Fibroblast of villous mesenchyme (primary cell): ENCODE data around the gene LMOD2. TPM values are rescaled to one million over a fixed set of nuclear protein-coding genes. Genes with fewer than 3 reads are reported as not detected.

Source experiments
- DNase-seq: peaks from one replicate; pipeline ENCODE4 v3.0.0-alpha.2; 2010; ENCODE audit warnings: low read depth
- H3K4me3 ChIP-seq: 2 replicates; pipeline ENCODE4 v1.5.1; 2011; ENCODE audit warnings: low read depth, mild to moderate bottlenecking, low read length
- total RNA-seq: library from RNA; depleted of rRNA; stranded (reverse); fragments of >200 nt; gene quantifications from 2 replicates; pipeline ENCODE4 v1.2.3, GENCODE V29; 2012
- TF ChIP-seq, protein P1 (sequence below): IDR thresholded peaks from 2 replicates; pipeline ENCODE4 v1.5.1; 2012; ENCODE audit warnings: low read depth, mild to moderate bottlenecking, low read length; ENCODE audit not compliant: insufficient read depth

Gene LMOD2
- total RNA-seq, 1 donor = not detected

- no peak for DNase-seq
- H3K4me3 ChIP-seq = no peak overlapping the region
- TF ChIP-seq, protein P1, sequence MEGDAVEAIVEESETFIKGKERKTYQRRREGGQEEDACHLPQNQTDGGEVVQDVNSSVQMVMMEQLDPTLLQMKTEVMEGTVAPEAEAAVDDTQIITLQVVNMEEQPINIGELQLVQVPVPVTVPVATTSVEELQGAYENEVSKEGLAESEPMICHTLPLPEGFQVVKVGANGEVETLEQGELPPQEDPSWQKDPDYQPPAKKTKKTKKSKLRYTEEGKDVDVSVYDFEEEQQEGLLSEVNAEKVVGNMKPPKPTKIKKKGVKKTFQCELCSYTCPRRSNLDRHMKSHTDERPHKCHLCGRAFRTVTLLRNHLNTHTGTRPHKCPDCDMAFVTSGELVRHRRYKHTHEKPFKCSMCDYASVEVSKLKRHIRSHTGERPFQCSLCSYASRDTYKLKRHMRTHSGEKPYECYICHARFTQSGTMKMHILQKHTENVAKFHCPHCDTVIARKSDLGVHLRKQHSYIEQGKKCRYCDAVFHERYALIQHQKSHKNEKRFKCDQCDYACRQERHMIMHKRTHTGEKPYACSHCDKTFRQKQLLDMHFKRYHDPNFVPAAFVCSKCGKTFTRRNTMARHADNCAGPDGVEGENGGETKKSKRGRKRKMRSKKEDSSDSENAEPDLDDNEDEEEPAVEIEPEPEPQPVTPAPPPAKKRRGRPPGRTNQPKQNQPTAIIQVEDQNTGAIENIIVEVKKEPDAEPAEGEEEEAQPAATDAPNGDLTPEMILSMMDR = no peak
Measured at GRCh38 chr7:123637878-123638277, 17.8 kb upstream of the LMOD2 start.

DNA sequence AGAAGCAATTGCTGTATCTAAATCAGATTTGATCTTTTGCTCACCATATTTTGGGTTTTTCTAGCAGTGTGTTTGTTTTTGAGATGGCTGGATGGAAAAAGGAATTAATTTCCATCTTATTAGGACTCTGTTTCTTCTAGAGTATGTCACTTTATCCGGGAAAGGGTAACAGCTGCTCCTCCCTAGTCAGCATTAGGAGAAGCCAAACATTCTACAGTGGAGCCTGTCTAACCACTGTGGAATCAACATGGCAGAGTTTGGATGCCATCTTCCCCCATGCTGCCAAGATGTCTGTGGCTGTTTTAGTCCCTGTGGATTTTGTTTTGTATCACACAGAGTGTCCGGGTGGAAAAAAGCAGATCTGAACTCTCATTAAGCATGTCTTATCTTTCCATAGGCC, 16.0 kb upstream of the LMOD2 start:
- TF ChIP-seq, protein P1 = no peak
- H3K4me3 ChIP-seq = no peak overlapping the region
- DNase-seq = no peak

DNA sequence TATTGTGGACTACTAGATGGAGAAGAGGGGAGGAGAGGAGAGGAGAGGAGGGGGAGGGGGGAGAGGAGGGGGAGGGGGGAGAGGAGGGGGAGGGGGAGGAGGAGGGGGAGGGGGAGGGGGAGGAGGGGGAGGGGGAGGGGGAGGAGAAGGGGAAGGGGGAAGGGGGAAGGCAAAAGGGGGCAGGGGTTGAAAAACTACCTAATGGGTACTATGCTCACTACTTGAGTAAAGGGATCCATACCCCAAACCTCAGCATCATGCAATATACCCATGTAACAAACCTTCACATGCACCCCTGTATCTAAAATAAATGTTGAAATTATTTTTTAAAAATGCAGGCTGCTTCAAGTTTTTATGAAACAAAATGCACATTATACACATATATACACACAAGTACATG, 15.1 kb upstream of the LMOD2 start:
- no peak overlapping the region for H3K4me3 ChIP-seq
- no peak for DNase-seq
- TF ChIP-seq, protein P1 = no peak

DNA sequence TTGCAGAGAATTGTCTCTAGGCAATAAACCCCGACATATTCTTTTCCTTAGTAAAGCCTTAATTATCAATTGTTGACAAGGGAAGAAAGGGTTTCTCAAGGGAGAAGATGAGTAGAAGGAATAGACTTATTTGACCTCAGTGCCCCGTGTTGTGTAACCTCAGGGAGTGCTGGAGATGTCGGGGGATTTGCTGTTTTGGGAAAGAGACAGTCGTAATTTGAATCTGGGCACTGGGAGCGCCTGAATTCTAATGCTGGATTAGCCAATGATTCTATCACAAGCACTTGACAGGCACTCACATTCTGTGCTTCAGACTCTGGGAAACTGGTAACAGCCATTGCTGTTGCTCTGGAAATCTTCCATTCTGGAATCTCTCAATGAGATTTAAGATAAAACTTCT, 13.8 kb upstream of the LMOD2 start:
- no peak overlapping the region for H3K4me3 ChIP-seq
- TF ChIP-seq, protein P1 = no peak
- no peak for DNase-seq

GRCh38 chr7:123643495-123644441, 11.9 kb upstream of the LMOD2 start:
- TF ChIP-seq, protein P1 = no peak
- DNase-seq = peak; percentile 82
- peak overlapping the region; percentile 32 for H3K4me3 ChIP-seq

GRCh38 chr7:123645516-123645915, 10.2 kb upstream of the LMOD2 start:
- TF ChIP-seq, protein P1 = no peak
- H3K4me3 ChIP-seq = no peak overlapping the region
- DNase-seq = no peak
